Measurements from ENCODE around the gene ERCC6. TPM values are rescaled to one million over a fixed set of nuclear protein-coding genes. Genes with fewer than 3 reads are reported as not detected.
A peak's percentile ranks its signal among the peaks of the same experiment; 100 is the strongest.

The ERCC6 gene
- total RNA-seq, 1 donor from 2014 or later, result 33.5 TPM

DNA sequence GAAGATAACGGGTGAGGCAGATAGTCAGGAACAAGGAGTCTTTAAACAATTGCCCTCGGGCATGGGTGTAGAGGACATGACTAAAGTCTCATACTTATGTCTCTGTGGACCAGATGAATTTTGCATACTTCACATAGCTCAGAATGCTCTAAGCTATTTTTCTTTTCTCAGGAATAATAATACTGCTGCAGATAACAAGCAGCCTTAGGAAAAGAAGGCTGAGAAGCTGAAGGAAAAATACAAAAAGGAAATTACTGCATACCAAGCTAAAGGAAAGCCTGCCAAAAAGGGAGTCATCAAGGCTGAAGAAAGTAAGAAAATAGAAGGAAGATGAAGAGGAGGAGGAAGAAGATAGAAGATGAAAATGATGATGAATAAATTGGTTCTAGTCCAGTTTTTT lies 13.4 kb upstream of the ERCC6 start:
- intact Hi-C loops (cut with DNase I), result no loop called here
- no peak for DNase-seq (ENCODE audit: low spot score)
- ATAC-seq, result no peak

DNA sequence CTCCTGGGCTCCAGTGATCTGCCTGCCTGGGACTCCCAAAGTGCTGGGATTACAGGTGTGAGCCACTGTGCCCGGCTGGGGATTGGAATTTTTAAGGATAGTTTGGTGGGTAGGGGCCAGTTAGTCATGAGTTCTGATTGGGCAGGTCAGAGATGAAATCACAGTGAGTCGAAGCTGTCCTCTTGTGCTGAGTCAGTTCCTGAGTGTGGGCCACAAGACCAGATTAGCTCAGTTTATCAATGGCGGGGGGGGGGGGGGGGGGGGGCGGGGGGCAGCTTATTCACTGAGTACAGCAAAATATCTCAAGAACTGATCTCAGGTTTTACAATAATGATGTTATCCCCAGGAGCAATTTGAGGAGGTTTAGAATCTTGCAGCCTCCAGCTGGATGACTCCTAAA lies 11.6 kb upstream of the ERCC6 start:
- intact Hi-C loops (cut with DNase I), result no loop called here
- DNase-seq (ENCODE audit: low spot score) (no peak), ATAC-seq (no peak)

DNA sequence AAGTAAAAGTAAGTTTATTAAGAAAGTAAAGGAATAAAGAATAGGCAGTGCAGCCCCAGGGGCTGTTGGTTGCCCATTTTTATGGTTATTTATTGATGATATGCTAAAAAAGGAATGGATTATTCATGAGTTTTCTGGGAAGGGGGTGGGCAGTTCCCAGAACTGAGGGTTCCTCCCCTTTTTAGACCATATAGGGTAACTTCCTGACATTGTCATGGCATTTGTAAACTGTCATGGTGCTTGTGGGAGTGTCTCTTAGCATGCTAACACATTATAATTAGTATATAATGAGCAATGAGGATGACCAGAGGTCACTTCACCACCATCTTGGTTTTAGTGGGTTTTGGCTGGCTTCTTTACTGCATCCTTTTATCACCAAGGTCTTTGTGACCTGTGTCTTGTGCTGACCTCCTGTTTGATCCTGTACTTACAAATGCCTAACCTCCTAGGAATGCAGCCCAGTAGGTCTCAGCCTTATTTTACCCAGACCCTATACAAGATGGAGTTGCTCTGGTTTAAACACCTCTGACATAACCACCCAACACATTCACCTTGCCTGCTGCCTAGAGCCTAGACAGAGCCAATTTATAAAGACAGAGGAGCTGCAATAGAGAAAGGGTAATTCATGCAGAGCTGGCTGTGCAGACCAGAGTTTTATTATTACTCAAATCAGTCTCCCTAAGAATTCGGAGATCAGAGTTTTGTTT lies 10.9 kb upstream of the ERCC6 start:
- intact Hi-C loops (cut with DNase I), result no loop called here

DNA sequence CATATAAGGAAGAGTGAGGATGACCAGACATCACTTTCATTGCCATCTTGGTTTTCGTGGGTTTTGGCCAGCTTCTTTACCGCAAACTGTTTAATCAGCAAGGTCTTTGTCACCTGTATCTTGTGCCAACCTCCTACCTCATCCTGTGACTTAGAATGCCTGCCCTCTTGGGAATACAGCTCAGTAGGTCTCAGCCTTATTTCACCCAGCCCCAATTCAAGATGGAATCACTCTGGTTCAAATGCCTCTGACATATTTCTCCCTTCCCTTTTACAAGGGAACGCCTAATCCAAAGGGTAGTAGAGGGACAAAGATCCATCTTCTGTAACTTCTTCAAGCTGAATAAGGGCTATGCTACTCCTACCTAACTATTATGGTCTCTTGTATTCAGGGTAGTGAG lies 4.7 kb upstream of the ERCC6 start:
- intact Hi-C loops (cut with DNase I), result no loop called here
- no peak for DNase-seq (ENCODE audit: low spot score)
- ATAC-seq, result no peak

More for the DNA sequence above, 10.9 kb upstream of the ERCC6 start:
- no peak for DNase-seq (ENCODE audit: low spot score)
- no peak for ATAC-seq

DNA sequence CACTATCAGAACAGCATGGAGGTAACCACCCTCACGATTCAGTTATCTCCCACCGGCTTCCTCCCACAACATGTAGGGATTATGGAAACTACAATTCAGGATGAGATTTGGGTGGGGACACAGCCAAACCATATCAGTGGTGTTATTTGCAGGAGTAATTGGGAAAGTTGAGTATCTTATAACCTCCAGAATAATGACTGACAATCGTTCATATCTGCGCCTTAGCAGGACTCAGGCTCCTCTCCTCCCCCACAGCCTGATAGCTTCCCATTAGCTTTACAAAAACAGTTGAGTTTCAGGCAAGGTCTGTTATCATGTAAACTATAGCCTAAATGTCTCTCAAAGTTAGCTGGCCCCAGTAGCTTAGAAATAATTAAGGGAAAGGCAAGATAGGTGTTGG lies 3.4 kb upstream of the ERCC6 start:
- no peak for DNase-seq (ENCODE audit: low spot score)
- intact Hi-C loops (cut with DNase I), result no loop called here
- ATAC-seq, result no peak

DNA sequence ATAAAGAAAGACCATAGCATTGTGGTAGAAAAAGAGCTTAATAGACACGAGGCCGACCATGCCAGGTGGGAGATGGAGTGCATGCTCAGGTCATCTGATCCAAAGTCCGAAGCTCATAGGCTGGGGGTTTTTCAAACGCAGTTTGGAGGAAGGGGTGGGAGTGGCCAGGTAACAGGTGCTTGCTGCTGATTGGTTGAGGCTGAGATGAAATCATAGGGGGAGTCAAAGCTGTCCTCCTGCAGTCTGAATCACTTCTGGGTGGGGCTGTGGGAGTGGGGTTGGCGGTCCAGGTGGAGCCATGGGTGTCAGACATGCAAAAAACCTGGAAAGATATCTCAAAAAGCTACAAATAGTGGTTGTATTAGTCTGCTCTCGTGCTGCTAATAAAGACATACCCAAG lies 2.8 kb upstream of the ERCC6 start:
- DNase-seq (ENCODE audit: low spot score) (no peak), ATAC-seq (no peak)
- intact Hi-C loops (cut with DNase I), result no loop called here

DNA sequence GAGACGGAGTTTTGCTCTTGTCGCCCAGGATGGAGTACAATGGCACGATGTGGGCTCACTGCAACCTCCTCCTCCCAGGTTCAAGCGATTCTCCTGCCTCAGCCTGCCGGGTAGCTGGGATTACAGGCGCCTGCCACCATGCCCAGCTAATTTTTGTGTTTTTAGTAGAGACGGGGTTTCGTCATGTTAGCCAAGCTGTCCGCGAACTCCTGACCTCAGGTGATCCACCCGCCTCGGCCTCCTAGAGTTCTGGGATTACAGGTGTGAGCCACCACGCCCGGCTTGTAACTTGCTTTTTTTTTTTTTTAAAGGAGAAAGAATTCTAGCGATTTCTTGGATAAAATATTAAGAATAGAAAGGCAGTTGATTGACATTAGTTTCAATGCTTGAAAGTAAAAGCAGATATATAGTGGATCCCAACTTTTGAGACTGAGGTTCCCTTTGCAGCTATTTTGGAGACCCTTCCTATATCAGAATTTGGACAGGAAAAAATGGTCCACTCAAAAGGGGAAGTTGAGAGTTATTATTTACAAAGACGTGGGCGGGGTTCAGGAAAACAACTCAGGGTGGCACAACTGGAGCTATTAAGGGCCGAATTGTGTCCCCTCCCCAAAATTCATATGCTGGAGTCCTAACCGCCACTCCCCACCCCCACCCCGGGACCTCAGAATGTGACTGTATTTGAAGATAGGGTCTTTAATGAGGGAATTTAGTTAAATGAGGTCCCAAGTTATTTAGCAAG lies 1.3 kb upstream of the ERCC6 start:
- ATAC-seq (no peak), DNase-seq (ENCODE audit: low spot score) (no peak)
- intact Hi-C loops (cut with DNase I), result no loop called here

DNA sequence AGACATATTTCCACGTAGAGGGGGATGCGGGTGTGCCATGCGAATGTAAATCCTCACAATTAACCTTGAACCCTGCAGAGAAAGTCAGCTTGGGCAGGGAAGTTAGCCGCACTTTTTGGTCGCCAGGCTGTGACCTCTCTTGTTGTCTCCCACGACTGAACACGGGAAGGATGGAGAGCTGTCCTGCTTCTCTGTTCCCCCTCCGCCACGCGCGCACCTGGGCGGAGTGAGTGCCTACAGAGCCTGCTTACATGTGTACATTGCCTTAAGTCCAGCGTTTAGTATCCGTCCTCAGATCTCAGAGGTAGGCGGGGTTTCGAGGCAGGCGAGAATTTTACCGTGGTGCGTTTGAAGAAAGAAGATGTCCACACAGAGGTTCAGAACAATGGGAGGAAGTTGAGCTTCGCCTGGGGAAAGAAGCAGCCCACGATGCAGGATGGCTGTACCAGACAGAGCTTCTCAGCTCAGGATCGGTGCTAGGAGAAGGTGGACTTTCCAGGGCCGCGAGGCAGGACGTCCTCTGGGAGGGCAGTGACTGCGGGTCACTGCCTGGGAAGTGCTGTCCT lies 482 bp upstream of the ERCC6 start:
- DNase-seq (ENCODE audit: low spot score) (peak; percentile 66), ATAC-seq (peak; percentile 54)
- intact Hi-C loops (cut with DNase I), result no loop called here

DNA sequence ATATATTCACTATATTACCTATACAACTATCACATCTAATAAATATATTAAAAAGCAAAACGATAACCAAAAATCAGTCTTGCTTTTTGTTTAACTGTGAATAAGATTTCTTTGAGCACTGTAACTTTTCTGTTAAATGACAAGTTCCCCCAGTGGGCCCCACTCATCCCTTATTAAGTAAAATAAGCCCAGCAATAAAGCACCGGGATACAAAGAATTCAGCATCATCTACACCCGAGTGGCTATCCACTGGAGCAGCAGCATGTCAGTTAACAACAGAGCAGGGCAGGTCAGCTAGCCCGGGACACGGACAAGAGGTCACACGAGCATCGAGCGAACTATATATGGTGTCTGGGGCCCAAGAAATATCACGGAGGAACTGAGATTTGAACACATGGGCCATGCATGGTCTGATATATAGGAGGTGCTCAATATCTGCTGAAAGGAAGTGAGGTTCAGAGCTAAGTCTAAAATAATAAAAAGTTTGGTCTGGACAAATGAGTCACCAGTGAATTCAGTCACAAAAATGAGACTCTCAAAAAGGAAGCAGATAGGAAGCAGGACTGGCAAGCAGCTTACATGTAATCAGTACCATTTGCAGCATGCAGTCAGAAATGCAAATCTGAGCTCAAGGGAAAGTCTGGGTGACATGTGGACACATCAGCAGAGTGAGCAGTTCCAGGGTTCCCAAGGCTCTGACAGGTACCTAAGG lies 4.1 kb downstream of the ERCC6 start:
- intact Hi-C loops (cut with DNase I), result no loop called here
- ATAC-seq (no peak), DNase-seq (ENCODE audit: low spot score) (no peak)

DNA sequence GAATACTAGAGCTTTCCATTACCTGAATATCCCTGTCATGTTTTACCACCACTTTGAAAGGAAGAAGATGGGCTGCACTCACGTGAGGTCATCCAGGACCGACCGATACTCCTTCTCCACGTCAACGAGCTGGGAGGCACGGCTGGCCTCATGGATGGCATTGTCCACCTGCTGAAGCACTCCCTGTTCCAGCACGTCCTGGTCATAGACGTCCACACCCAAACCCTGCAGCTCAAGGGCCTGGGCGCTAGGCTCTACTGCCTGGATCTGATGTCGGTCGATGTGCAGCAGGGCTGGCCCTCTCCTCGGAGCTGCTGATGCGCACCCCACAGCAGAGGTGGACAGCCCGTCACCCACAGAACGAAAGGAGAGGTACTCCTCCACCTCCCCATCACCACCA lies 6.5 kb downstream of the ERCC6 start:
- intact Hi-C loops (cut with DNase I), result no loop called here
- DNase-seq (ENCODE audit: low spot score) (no peak), ATAC-seq (no peak)

DNA sequence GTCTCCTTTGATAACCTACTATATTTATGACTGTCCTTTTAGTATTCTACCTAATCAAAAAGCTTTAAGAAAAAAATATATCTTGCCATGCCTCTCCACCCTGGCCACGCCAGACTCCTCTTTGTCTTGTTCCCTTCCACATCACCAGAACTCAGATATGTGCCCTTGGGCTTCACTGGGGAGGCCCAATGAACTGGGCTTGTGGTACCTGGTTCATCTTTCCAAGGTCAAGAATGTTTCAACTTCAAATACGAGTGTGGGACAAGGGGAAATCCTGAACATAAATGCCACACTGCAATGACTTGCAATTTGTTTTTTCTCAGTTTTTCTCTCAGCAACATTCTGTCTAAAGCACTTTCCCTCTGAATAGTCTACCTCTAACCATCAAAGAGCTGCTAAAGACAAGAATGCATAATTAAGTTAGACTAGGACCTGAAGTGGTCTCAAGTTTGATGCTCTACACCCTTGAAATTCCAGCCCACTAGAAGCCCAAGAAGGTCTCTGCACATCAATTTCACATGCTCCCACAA lies 9.9 kb downstream of the ERCC6 start:
- intact Hi-C loops (cut with DNase I), result no loop called here

DNA sequence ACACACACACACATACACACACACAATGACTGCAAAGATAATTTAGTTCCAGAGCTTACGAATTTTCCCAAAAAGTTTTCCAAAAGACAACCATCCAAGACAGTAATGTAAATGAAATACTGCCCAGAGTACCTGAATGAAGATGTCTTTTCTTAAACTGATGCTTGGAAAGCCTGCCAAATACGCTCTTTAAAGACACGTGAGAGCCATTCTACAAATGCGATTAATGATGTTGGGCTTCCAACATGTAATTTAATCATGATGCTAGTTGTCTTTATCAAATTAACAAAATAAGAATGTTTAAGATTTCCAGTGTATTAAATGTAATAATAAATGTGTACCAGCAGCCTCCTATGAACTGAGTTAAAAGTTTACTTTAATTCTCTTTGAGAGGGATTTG lies 11.1 kb downstream of the ERCC6 start:
- no peak for ATAC-seq
- intact Hi-C loops (cut with DNase I), result no loop called here

More for the DNA sequence above, 9.9 kb downstream of the ERCC6 start:
- ATAC-seq, result no peak
- no peak for DNase-seq (ENCODE audit: low spot score)

DNA sequence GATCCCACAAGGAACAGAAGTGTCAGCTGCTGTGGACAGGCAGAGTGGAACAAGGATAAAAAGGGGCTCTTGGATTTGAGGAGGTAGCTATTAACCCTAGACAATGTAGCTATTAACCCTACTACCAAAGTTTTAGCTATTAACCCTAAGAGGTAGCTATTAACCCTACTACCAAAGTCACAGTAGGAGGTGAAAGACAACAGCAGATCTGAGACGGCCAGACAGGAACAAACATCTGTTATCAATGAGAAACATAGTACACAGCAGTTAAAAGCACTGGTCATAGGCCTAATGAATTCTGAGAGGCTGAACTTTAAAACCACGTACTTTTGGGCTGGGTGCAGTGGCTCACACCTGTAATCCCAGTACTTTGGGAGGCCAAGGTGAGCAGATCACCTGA lies 11.9 kb downstream of the ERCC6 start:
- intact Hi-C loops (cut with DNase I), result no loop called here
- ATAC-seq, result no peak
- no peak for DNase-seq (ENCODE audit: low spot score)

More for the DNA sequence above, 11.1 kb downstream of the ERCC6 start:
- no peak for DNase-seq (ENCODE audit: low spot score)

DNA sequence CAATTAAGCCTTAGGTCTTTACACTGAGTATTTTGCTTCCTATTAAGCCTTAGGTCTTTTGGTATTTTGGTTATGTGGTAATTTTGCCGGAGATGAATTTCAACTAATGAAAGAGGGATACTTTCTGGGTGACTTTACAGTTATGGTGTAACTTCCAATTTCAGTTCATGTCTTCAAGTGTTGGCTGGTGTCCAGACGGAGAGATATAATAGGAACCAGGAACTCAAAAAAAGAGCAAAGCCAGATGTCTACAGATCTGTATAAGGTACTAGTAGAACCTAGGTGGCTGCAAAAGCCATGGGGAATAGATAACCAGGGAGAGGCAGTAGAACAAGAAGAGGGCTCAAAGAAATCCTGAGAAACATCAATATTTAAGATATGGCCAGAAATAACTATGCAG lies 12.3 kb downstream of the ERCC6 start:
- no peak for ATAC-seq
- intact Hi-C loops (cut with DNase I), result no loop called here
- DNase-seq (ENCODE audit: low spot score), result no peak

DNA sequence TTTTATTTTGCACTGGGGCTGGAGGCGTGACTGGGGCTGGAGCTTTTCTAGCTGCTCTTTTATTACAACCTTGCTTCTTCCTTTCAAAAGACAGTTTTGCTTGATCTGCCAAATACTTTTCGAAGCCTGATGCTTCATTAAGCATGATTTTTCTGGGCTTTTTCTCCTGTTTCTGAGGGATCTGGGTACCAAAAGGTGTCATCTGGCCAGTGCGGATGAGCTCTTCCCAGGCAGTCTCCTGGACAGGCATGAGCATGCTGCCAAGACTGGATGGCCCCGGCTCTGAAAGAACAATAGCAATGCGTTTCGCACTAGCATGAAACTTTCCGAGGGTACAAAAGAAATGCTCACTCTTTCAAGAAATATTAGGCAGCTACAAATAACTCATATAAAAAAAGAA lies 14.4 kb downstream of the ERCC6 start:
- ATAC-seq (no peak), DNase-seq (ENCODE audit: low spot score) (no peak)
- intact Hi-C loops (cut with DNase I), result no loop called here

DNA sequence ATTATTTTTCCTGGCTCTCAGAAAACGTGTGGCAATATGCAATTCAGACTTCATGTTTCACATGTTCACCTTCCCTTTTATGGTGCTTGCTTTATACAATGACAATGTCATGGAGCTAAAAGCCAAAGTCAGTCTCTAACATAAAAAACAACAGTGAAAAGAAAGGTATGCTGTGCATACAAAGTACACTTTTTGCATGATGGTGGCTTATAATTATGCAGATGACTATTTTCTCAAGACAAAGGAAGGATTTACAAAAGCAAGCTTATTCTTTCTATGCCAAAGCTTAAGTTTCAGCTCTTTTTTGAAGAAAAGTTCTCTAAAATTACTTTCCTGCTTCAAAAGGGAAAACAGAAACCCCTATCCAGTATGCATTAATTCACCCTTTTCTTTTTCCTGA lies 15.6 kb downstream of the ERCC6 start:
- DNase-seq (ENCODE audit: low spot score), result no peak
- ATAC-seq, result no peak
- intact Hi-C loops (cut with DNase I), result no loop called here

DNA sequence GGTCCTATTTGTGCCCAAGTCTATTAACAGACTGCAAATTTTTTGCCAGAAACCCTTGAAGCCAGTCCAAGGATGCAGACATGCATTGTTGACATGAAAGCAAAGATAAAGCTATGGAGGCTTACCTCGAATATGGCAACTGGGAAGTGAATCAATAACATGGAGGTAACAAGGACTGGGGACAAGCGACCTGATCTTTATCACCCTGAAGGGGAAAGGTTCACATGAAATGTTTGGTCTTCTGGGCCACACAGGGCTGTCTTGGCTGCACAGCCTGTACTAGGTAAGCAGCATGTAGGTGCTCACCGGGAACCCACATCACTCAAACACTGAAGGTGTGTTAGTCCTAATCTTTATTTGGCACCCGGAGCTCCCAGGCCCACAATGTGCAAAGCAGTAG lies 17.9 kb downstream of the ERCC6 start:
- no peak for ATAC-seq
- intact Hi-C loops (cut with DNase I), result no loop called here
- no peak for DNase-seq (ENCODE audit: low spot score)

DNA sequence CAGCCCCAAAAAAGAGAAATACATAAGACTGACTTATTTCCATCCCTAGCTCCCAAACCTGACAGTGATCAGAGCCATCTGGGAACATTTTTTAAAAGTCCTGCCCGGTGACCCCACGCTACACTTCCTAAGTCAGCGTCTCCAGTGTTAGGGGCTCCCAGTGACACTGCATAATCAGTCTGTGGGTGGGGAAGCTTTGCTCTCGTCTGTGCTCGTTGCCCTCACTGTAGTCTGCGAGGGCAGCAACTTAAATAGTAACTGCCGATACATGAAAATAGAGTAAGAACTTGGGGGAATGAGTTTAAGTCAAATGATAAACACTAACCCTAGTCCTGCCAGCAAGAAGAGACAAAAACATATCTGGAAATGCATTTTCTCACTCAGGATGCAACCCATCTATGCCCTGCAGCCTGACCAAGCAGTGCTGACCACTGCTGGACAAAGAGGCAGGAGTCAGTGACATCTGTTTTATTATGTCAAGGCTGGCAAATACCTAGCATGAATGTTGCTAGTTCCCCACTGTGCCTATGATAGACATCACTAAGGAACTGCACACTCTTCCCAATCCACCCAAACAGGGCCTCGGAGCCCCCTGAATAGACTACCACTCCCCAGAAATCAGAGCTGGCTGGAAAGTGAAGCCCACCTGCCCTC lies 18.7 kb downstream of the ERCC6 start:
- DNase-seq (ENCODE audit: low spot score) (no peak), ATAC-seq (no peak)
- intact Hi-C loops (cut with DNase I), result no loop called here

DNA sequence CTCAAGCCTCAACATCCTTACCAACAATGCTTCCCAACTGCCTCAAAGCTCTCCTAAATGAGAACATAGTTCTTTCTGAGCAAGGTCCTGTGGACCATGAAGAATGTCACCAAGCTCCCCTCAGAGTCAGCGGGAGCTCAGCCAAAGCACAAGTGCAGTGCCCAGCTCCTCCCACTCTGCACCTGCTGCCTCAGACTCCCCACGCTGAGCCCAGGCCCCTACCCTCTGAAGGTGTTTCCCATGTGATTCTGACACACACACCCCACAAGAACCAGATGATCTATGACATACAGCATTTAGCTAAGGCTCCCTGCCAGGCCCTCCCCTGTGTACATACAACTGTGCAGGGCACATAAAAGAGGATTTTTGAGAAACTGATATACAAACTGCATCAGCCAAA lies 19.2 kb downstream of the ERCC6 start:
- DNase-seq (ENCODE audit: low spot score) (no peak), ATAC-seq (no peak)
- intact Hi-C loops (cut with DNase I), result no loop called here

Data from sciatic nerve (tissue), 2 donors.